Fibroblast of lung (primary cell): ENCODE data around the gene ALOXE3. TPM values are rescaled to one million over a fixed set of nuclear protein-coding genes. Genes with fewer than 3 reads are reported as not detected.

ENCODE experiments used
- DNase-seq, 2 donors: peaks; one replicate each; pipeline versions ENCODE4 v3.0.0 to v3.0.0-alpha.2; 2010; ENCODE audit warnings: low read depth in 2 of 2
- H2AFZ ChIP-seq: 2 replicates; pipeline ENCODE4 v1.5.1; 2012; ENCODE audit warnings: low read length, control low read depth, inconsistent platforms
- H3K27ac ChIP-seq: 2 replicates; pipeline ENCODE4 v1.5.1; 2011; ENCODE audit warnings: low read length, control low read depth; ENCODE audit not compliant: insufficient read depth
- H3K27me3 ChIP-seq: 2 replicates; pipeline ENCODE4 v1.5.1; 2011; ENCODE audit warnings: mild to moderate bottlenecking, low read length; ENCODE audit not compliant: control insufficient read depth, insufficient read depth
- H3K36me3 ChIP-seq: 2 replicates; pipeline ENCODE4 v1.5.1; 2011; ENCODE audit warnings: low read length; ENCODE audit not compliant: control insufficient read depth, insufficient read depth
- H3K4me1 ChIP-seq: 2 replicates; pipeline ENCODE4 v1.5.1; 2011; ENCODE audit warnings: low read length; ENCODE audit not compliant: control insufficient read depth, insufficient read depth; ENCODE audit errors: extremely low read depth
- H3K4me2 ChIP-seq: 2 replicates; pipeline ENCODE4 v1.5.1; 2011; ENCODE audit warnings: low read length, control low read depth; ENCODE audit not compliant: insufficient read depth; ENCODE audit errors: extremely low read depth
- H3K4me3 ChIP-seq, 4 experiments: fragments of 200-600 bp in 1 of 4; sonication (generic) in 1 of 4; replicated peaks in 1 of 4; 2 replicates each; pipeline ENCODE4 v1.5.1; 2011 to 2016; ENCODE audit warnings: low read length in 4 of 4, low read depth in 3 of 4, mild to moderate bottlenecking in 3 of 4, control low read depth in 2 of 4, inconsistent platforms in 1 of 4, mixed read lengths in 1 of 4; ENCODE audit not compliant: insufficient read depth in 1 of 4; ENCODE audit errors: control extremely low read depth in 1 of 4
- H3K79me2 ChIP-seq: 2 replicates; pipeline ENCODE4 v1.5.1; 2012; ENCODE audit warnings: mild to moderate bottlenecking, low read length, inconsistent platforms; ENCODE audit not compliant: control insufficient read depth, insufficient read depth
- H3K9ac ChIP-seq: 2 replicates; pipeline ENCODE4 v1.5.1; 2011; ENCODE audit warnings: mild to moderate bottlenecking, low read length, control low read depth; ENCODE audit not compliant: insufficient read depth
- H3K9me3 ChIP-seq: 2 replicates; pipeline ENCODE4 v1.5.1; 2012; ENCODE audit warnings: low read depth, low read length; ENCODE audit not compliant: control insufficient read depth, insufficient read depth
- H4K20me1 ChIP-seq: 2 replicates; pipeline ENCODE4 v1.5.1; 2011; ENCODE audit warnings: low read length; ENCODE audit not compliant: control insufficient read depth, insufficient read depth; ENCODE audit errors: extremely low read depth
- EZH2 ChIP-seq: IDR thresholded peaks from 2 replicates; pipeline ENCODE4 v1.5.1; 2012; ENCODE audit warnings: low read length, control low read depth, mild to moderate bottlenecking; ENCODE audit errors: missing control alignments
- polyA plus RNA-seq, 2 donors: library from polyadenylated mRNA; depleted of rRNA in 1 of 2; stranded (reverse) in 1 of 2; unstranded in 1 of 2; fragments of >200 nt; gene quantifications; 2 replicates each; pipeline ENCODE4 v1.2.1, GENCODE V29; 2011 to 2012; ENCODE audit warnings: missing spikeins in 1 of 2
- total RNA-seq: library from RNA; depleted of rRNA; stranded (reverse); fragments of >200 nt; gene quantifications from 2 replicates; pipeline ENCODE4 v1.2.1, GENCODE V29; 2014
- TF ChIP-seq, protein P1 (sequence below), 2 donors: IDR thresholded peaks in 1 of 2; conservative IDR thresholded peaks in 1 of 2; 1 replicate in 1 of 2; 2 replicates in 1 of 2; pipeline ENCODE4 v1.5.1; 2011 to 2012; ENCODE audit warnings: low read length in 2 of 2, control low read depth in 1 of 2, inconsistent platforms in 1 of 2, low read depth in 1 of 2, mild to moderate bottlenecking in 1 of 2

The ALOXE3 gene
- total and polyA plus RNA-seq, 2 donors (not counting 1 experiment from before 2014, with no cell fraction given) = 0.01 TPM; not detected in 1

DNA sequence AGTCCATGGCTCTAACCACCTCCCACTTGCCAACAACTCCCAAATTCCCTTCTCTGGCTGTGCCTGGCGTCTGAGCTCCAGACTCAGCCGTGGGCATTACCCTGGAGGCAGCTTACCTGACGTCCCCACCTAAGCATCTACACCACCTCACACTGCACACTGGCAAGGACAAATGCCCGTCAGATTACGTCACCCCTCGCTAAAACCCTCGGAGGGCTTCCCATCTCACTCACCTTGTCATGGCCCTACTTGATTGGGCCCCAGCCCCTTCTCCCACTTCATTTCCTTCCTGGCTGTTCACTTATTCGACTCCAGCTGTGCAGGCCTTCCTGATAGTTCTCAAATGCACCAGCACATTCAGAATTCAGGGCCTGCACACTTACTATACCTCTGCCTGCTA, 13.4 kb downstream of the ALOXE3 start:
- H2AFZ ChIP-seq = no peak overlapping the region
- TF ChIP-seq, protein P1, sequence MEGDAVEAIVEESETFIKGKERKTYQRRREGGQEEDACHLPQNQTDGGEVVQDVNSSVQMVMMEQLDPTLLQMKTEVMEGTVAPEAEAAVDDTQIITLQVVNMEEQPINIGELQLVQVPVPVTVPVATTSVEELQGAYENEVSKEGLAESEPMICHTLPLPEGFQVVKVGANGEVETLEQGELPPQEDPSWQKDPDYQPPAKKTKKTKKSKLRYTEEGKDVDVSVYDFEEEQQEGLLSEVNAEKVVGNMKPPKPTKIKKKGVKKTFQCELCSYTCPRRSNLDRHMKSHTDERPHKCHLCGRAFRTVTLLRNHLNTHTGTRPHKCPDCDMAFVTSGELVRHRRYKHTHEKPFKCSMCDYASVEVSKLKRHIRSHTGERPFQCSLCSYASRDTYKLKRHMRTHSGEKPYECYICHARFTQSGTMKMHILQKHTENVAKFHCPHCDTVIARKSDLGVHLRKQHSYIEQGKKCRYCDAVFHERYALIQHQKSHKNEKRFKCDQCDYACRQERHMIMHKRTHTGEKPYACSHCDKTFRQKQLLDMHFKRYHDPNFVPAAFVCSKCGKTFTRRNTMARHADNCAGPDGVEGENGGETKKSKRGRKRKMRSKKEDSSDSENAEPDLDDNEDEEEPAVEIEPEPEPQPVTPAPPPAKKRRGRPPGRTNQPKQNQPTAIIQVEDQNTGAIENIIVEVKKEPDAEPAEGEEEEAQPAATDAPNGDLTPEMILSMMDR (conservative IDR thresholded peaks at IDR 0.05 in 1 of 2, IDR thresholded peaks at IDR 0.05 in 1 of 2; ENCODE audit: low read depth in 1 of 2, low read length in 2 of 2) = no peak
- no peak for TF ChIP-seq EZH2
- H3K4me1 ChIP-seq = no peaks in the 10 kb centered on the region
- H3K79me2 ChIP-seq = no peaks in the 10 kb centered on the region
- no peaks in the 10 kb centered on the region for H3K9me3 ChIP-seq
- no peak overlapping the region for H3K4me3 ChIP-seq
- no peaks in the 10 kb centered on the region for H4K20me1 ChIP-seq
- no peak overlapping the region for H3K4me2 ChIP-seq
- no peak overlapping the region for H3K27ac ChIP-seq
- no peak for DNase-seq
- H3K9ac ChIP-seq = no peak overlapping the region
- peaks cover 2% of the 10 kb centered on the region for H3K27me3 ChIP-seq
- H3K36me3 ChIP-seq = no peaks in the 10 kb centered on the region

DNA sequence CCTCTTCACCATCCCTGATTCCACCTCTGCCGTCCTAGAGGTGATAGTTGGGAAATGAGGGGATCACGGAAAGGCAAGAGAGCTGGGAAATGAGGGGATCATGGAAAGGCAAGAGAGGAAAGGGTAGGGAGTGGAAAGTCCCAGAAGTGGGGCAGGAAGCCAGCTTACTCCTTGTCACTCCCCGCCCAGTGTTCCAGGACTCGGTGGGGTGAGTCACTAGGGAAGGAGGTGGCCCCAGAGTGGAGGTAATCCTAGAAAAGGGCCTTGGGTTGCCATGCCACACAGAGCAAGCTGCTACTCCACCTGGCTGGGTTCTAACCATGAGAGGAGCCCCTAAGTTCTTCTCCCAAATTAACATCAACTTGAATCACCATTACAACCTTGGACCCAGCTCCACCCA, 14.8 kb downstream of the ALOXE3 start:
- no peak overlapping the region for H3K4me3 ChIP-seq
- no peak overlapping the region for H2AFZ ChIP-seq
- no peak for DNase-seq

DNA sequence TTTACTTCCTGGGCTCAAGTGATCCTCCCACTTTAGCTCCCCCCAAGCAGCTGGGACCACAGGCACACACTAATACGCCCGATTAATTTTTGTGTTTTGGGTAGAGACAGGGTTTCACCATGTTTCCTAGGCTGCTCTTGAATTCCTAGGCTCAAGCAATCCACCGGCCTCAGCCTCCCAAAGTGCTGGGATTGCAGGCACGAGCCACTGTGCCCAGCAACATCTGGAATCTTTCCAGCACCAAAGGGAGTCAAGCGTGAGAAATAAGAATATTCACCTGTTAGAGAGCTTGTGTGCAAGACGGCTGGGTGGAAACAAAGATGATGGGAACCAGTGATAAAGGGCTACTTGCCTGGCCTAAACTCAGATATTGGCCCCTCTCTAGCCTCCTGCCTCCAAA, 16.6 kb downstream of the ALOXE3 start:
- Histone ChIP-seq H3K36me3 (no peaks in the 10 kb centered on the region), H3K9ac (no peak overlapping the region), H3K9me3 (no peaks in the 10 kb centered on the region), H3K27me3 (peaks cover 4% of the 10 kb centered on the region), H4K20me1 (no peaks in the 10 kb centered on the region), H3K4me1 (no peaks in the 10 kb centered on the region), H2AFZ (no peak overlapping the region), H3K4me2 (no peak overlapping the region), H3K4me3 (no peak overlapping the region), H3K27ac (no peak overlapping the region), H3K79me2 (no peaks in the 10 kb centered on the region)
- no peak for DNase-seq
- TF ChIP-seq EZH2 = no peak
- TF ChIP-seq, protein P1 (conservative IDR thresholded peaks at IDR 0.05 in 1 of 2, IDR thresholded peaks at IDR 0.05 in 1 of 2; ENCODE audit: low read depth in 1 of 2, low read length in 2 of 2) = no peak

More for the DNA sequence above, 14.8 kb downstream of the ALOXE3 start:
- Histone ChIP-seq H3K27me3 (no peaks in the 10 kb centered on the region), H3K27ac (no peak overlapping the region), H3K36me3 (no peaks in the 10 kb centered on the region), H3K79me2 (no peaks in the 10 kb centered on the region), H3K4me2 (no peak overlapping the region), H4K20me1 (no peaks in the 10 kb centered on the region), H3K4me1 (no peaks in the 10 kb centered on the region), H3K9me3 (no peaks in the 10 kb centered on the region), H3K9ac (no peak overlapping the region)
- no peak for TF ChIP-seq EZH2
- TF ChIP-seq, protein P1 (conservative IDR thresholded peaks at IDR 0.05 in 1 of 2, IDR thresholded peaks at IDR 0.05 in 1 of 2; ENCODE audit: low read depth in 1 of 2, low read length in 2 of 2) = no peak
